NCI-H2196 treated with DMSO at 0.1 percent for 48 hours (cell line): ENCODE data around the gene TARS3.
"Not testable (repeated sequence)": the region's sequence is repeated elsewhere in the genome, so short reads cannot be mapped to it uniquely, and the experiment has no call there.

Source experiments
- DNase-seq: peaks from one replicate; lab custom pipeline; 2025; ENCODE audit not compliant: unreplicated experiment; lab: John Stamatoyannopoulos, UW

TARS3 gene

GRCh38 chr15:101657171-101657570, 67.1 kb downstream of the TARS3 start:
- no peak for DNase-seq

- not testable (repeated sequence) for DNase-seq
These were observed 69.5 kb downstream of the TARS3 start for GRCh38 chr15:101654624-101655337.

GRCh38 chr15:101654171-101654570, 70.1 kb downstream of the TARS3 start:
- DNase-seq: no peak

DNA sequence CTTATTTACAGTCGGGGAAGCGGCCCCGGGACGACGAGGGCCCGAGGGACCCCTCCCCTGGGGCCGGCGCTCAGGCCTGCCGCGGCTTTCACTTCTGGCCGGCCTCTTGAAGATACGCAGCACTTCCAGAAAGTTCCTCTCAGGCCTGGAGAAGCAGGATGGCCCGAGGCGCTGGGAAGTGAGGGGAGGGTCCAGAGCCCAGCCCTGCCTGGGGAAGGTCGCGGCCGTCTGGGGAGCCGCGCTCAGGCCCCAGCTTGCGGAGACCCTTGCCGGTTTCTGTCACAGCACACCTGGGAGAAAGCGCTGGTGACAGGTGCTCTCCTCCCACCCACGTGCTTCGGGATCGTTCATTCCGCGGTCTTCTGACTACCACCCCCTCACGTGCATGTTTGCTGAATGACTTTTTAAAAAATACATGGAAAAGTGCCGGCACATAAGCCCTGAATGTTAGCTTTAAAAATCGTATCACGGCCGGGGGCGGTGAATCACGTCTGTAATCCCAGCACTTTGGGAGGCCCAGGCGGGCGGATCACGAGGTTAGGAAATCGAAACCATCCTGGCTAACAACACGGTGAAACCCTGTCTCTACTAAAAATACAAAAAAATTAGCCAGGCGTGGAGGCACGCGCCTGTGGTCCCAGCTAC, 71.4 kb downstream of the TARS3 start:
- no peak for DNase-seq

- peak; percentile 43 for DNase-seq
These were observed 72.0 kb downstream of the TARS3 start, which contains the start of gene TM2D3 for GRCh38 chr15:101652098-101652785. TSS of gene TM2D3 (minus strand) at chr15:101652381. CDS start at chr15:101652361, 20 bp downstream.

- DNase-seq: no peak
These were observed 72.6 kb downstream of the TARS3 start for GRCh38 chr15:101651554-101652097.

GRCh38 chr15:101650145-101650544, 74.1 kb downstream of the TARS3 start:
- no peak for DNase-seq

DNA sequence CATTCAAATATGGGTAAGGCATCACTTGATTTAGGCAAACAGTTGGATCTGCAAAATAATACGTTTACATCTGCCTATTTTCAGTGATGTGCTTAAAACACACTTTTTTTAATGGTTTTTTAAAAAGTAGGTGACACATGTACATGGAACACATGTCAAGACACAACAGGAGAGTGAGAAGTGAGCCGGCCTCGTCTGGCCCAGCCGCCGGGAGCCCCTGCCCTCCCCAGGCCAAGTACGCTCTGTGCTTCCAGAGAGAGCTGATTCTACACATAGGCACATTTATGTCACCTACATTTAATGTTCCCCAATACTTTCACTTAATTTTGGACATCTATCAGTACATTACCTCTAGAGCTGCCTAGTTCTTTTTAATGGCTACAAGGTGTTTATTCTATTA, 75.9 kb downstream of the TARS3 start:
- DNase-seq: no peak

DNA sequence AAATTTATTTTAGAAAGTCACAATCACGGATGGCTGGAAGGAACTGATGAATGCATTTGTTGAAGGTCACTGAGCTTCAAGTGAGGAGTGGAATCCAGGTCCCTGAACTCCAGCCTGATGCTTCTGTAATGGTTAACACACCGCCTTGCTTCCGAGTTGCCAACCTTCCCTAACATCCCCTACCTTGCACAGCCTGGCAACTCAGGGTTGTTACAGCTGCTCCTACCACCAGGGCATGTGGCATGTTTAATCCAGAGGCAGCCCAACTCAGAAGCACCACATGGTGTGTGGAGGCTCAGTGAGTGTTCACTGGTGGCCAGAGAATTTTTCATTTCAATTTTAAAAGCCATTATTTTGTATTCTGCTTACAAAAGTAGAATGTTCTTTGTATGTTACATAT, 77.0 kb downstream of the TARS3 start:
- DNase-seq: no peak

- DNase-seq: no peak
These were observed 77.6 kb downstream of the TARS3 start for GRCh38 chr15:101646672-101647071.

- no peak for DNase-seq
These were observed 81.9 kb downstream of the TARS3 start for GRCh38 chr15:101642361-101642760.

DNA sequence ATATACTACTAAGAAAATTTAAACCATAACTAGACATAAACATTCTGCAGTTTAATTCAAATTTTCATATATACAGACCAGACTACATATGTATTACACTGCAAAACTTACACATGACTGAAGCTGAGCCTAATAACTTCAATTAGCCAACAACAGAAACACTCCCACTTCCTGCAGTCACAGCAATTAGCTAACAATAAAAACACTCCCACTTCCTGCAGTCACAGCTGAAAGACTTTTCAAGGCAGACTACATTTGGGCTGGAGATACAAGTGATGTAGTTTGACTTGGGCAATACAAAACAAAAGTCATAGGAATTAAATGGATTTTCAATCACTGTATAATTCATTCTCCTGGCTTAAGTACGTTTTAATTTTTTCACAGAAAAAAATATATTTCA, 82.4 kb downstream of the TARS3 start:
- no peak for DNase-seq

DNA sequence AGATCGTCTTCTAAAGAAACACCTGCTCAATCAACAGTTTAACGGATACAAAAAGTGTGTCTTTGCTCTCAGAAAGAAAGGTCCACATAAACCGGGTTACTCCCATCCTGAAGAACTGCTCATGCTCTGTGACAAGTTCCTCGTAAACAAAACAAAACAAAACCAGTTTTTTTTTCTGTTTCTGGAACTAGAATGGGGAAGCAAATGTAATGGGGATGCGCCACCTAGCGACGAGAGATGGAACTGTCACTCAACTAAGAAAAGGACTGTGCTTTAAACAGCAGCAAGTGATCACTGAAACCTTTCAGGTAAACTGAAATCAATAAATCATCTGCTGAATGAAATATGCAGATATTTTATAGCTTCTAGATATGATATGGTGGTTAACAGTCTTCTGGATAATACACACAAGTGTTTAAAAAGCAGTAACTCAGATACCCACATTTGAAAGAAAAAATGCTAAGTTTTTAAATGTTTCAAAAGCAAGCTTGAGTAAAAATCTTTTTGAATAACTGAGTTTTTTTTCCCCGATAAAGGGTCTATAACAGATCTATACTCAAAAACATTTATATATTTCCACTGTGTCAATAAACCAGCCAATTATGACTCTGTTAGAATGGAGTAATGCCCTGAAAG, 83.0 kb downstream of the TARS3 start:
- no peak for DNase-seq

- DNase-seq: no peak
These were observed 84.6 kb downstream of the TARS3 start for GRCh38 chr15:101639667-101640066.

- DNase-seq: no peak
These were observed 86.4 kb downstream of the TARS3 start for GRCh38 chr15:101637919-101638318.

GRCh38 chr15:101637516-101637915, 86.8 kb downstream of the TARS3 start:
- DNase-seq: no peak

DNA sequence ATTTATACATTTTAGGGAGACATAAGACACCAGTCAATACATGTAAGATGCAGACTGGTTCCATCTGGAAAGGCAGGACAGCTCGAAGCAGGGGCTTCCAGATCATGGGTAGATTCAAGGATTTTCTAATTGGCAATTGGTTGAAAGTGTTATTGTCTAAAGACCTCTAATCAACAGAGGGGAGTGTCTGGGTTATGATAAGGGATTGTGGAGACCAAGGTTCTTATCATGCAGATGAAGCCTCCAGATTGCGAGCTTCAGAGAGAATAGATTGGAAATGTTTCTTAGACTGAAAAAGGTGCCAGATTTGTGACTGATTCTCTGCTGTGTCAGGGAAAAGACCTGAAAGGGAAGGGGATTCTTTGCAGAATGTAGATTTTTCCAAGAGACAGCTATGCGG, 87.2 kb downstream of the TARS3 start:
- DNase-seq: no peak

- no peak for DNase-seq
These were observed 88.1 kb downstream of the TARS3 start for GRCh38 chr15:101635944-101636727.

DNA sequence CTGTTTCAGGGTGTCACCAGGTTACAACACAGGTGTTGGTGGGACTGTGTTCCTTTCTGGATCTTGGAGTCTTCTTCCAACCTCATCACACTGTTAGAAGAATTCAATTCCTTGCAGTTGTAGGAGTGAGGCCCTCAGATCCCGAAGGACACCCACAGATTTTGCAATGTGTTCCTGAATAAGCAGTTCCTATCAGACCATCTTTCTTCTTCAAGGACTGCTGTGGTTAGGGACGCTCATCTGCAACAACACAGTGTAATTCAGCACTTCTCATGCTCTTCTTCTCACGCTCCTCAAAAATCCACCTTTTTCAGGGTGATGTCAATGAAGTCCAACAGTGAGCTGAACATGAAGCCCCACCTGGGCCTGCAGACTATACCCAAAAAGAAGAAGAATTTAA, 90.9 kb downstream of the TARS3 start:
- no peak for DNase-seq

GRCh38 chr15:101626729-101627128, 97.5 kb downstream of the TARS3 start:
- DNase-seq: not testable (repeated sequence)

- DNase-seq: no peak
These were observed 98.3 kb downstream of the TARS3 start for GRCh38 chr15:101625980-101626379.
